Activated T-helper 17 cell treated with anti-CD3 and anti-CD28 coated beads, Interleukin-2, amount 50 U/mL, for 72 hours (primary cell): ENCODE measurements around the gene CSTA. TPM values are rescaled to one million over a fixed set of nuclear protein-coding genes. Genes with fewer than 3 reads are reported as not detected.
"Not testable (repeated sequence)": the region's sequence is repeated elsewhere in the genome, so short reads cannot be mapped to it uniquely, and the experiment has no call there.

Experiments used
- ATAC-seq: fragments of 150-1000 bp; cut with Tn5 transposase; replicated peaks from 2 replicates; pipeline ENCODE4 v1.10.0; 2021; ENCODE audit warnings: mild to moderate bottlenecking, moderate library complexity
- H3K27ac Mint-ChIP-seq: one replicate; pipeline ENCODE4 v1.8.0; 2022; ENCODE audit warnings: mixed read lengths
- H3K27me3 Mint-ChIP-seq: one replicate; pipeline ENCODE4 v1.8.0; 2022; ENCODE audit warnings: mixed read lengths
- H3K36me3 Mint-ChIP-seq: one replicate; pipeline ENCODE4 v1.8.0; 2022; ENCODE audit warnings: low read depth, mild to moderate bottlenecking, mixed read lengths
- H3K4me1 Mint-ChIP-seq: one replicate; pipeline ENCODE4 v1.8.0; 2022; ENCODE audit warnings: mixed read lengths
- H3K4me3 Mint-ChIP-seq: one replicate; pipeline ENCODE4 v1.8.0; 2022; ENCODE audit warnings: mild to moderate bottlenecking, mixed read lengths
- H3K9me3 Mint-ChIP-seq: one replicate; pipeline ENCODE4 v1.8.0; 2022; ENCODE audit warnings: mixed read lengths
- total RNA-seq, 2 donors: library from RNA; stranded (reverse); gene quantifications; one replicate each; pipeline ENCODE4 v1.2.3, GENCODE V29; 2022

The CSTA gene
- total RNA-seq, 2 donors from 2014 or later, result not detected

GRCh38 chr3:122350814-122351418 lies 25.9 kb downstream of the CSTA start:
- H3K27ac Mint-ChIP-seq, result no peak overlapping the region
- peak; percentile 55 for ATAC-seq
- no peaks in the 10 kb centered on the region for H3K36me3 Mint-ChIP-seq
- H3K4me1 Mint-ChIP-seq, result no peaks in the 10 kb centered on the region
- H3K27me3 Mint-ChIP-seq, result no peaks in the 10 kb centered on the region
- no peaks in the 10 kb centered on the region for H3K9me3 Mint-ChIP-seq
- no peak overlapping the region for H3K4me3 Mint-ChIP-seq

GRCh38 chr3:122351612-122352011 lies 26.6 kb downstream of the CSTA start:
- H3K27me3 Mint-ChIP-seq, result no peaks in the 10 kb centered on the region
- no peaks in the 10 kb centered on the region for H3K9me3 Mint-ChIP-seq
- no peak for ATAC-seq
- H3K4me3 Mint-ChIP-seq, result no peak overlapping the region
- H3K27ac Mint-ChIP-seq, result no peak overlapping the region
- no peaks in the 10 kb centered on the region for H3K36me3 Mint-ChIP-seq
- H3K4me1 Mint-ChIP-seq, result no peaks in the 10 kb centered on the region

DNA sequence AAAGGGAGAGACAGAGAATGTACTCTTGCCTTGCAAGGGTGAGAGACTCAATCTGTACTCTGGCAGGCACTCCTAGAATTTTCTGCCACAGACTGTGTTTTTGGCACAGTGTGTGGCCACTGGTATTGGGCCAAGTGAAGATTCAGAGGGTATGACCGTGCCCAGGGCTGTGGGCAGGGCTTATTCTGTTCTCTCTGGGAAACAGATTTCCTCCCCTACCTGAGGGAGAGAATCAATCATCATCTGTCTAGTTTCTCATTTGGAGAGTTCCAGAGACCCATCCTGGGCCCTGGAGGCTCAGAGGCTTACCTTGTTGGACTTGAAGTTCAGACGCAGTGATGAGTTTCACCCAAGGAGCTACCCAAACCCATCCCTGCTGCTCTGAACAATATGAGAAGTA lies 28.2 kb downstream of the CSTA start:
- Mint-ChIP-seq H3K9me3 (no peaks in the 10 kb centered on the region), H3K36me3 (peaks cover 14% of the 10 kb centered on the region), H3K27me3 (no peaks in the 10 kb centered on the region), H3K27ac (no peak overlapping the region), H3K4me3 (no peak overlapping the region), H3K4me1 (no peaks in the 10 kb centered on the region)
- ATAC-seq, result no peak

DNA sequence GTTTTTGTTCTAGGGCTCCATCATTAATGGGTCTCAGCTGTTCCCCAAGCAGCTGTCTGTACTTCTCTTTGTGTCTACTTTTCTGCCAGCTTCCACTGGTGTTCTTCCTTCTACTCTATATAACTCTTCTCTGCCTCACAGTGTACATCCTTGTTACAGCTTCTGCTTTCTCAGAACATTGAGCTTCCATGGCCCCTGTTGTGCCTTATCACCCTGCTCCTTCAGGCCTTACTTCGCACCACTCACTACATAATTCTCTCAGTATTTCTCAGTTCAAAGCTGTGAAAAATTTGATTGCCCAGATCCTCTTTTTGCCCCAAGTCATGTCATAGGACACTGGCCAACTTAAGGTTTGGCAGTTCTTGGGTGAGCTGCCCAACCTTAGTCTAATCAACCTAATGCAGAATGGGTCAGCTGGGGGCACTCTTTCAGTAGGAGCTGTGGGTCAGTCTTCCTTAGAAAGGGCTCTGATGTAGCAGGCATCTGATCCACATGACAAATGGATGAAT lies 28.9 kb downstream of the CSTA start:
- H3K4me3 Mint-ChIP-seq, result no peak overlapping the region
- no peaks in the 10 kb centered on the region for H3K4me1 Mint-ChIP-seq
- no peak overlapping the region for H3K27ac Mint-ChIP-seq
- no peak for ATAC-seq
- no peaks in the 10 kb centered on the region for H3K9me3 Mint-ChIP-seq
- H3K36me3 Mint-ChIP-seq, result peaks cover 21% of the 10 kb centered on the region
- no peaks in the 10 kb centered on the region for H3K27me3 Mint-ChIP-seq

- Mint-ChIP-seq H3K4me3 (no peak overlapping the region), H3K27ac (no peak overlapping the region), H3K27me3 (no peaks in the 10 kb centered on the region), H3K4me1 (no peaks in the 10 kb centered on the region), H3K9me3 (no peaks in the 10 kb centered on the region), H3K36me3 (peaks cover 34% of the 10 kb centered on the region)
- no peak for ATAC-seq
These were observed 30.6 kb downstream of the CSTA start for GRCh38 chr3:122355612-122356011.

DNA sequence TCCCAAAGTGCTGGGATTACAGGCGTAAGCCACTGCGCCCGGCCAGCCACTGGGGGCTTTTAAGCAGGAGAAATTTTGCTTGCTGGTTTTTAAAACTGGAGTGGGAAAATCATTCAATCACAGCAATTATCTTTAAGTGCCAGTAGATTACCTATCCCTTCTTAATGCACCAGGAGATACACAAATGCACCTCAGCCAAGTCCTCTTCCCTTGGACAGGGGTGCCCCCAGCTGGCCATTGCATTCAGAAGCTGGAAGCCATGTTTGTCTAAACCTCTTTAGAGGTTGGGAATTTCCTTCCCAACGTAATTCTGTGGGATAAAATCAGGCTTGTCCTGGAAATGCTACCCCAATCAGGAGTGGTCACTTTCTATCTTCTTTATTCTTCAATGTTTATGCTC lies 31.4 kb downstream of the CSTA start:
- H3K9me3 Mint-ChIP-seq, result no peaks in the 10 kb centered on the region
- no peak overlapping the region for H3K27ac Mint-ChIP-seq
- H3K4me3 Mint-ChIP-seq, result no peak overlapping the region
- H3K4me1 Mint-ChIP-seq, result no peaks in the 10 kb centered on the region
- no peak for ATAC-seq
- H3K27me3 Mint-ChIP-seq, result no peaks in the 10 kb centered on the region
- peaks cover 37% of the 10 kb centered on the region for H3K36me3 Mint-ChIP-seq

GRCh38 chr3:122357828-122358702 lies 33.0 kb downstream of the CSTA start:
- H3K4me3 Mint-ChIP-seq, result no peak overlapping the region
- H3K4me1 Mint-ChIP-seq, result no peaks in the 10 kb centered on the region
- H3K9me3 Mint-ChIP-seq, result no peaks in the 10 kb centered on the region
- peaks cover 54% of the 10 kb centered on the region for H3K36me3 Mint-ChIP-seq
- no peaks in the 10 kb centered on the region for H3K27me3 Mint-ChIP-seq
- H3K27ac Mint-ChIP-seq, result no peak overlapping the region
- ATAC-seq, result no peak

GRCh38 chr3:122358703-122359032 lies 33.6 kb downstream of the CSTA start:
- no peak for ATAC-seq
- Mint-ChIP-seq H3K36me3 (peaks cover 60% of the 10 kb centered on the region), H3K4me1 (no peaks in the 10 kb centered on the region), H3K27me3 (no peaks in the 10 kb centered on the region), H3K27ac (no peak overlapping the region), H3K4me3 (no peak overlapping the region), H3K9me3 (no peaks in the 10 kb centered on the region)

DNA sequence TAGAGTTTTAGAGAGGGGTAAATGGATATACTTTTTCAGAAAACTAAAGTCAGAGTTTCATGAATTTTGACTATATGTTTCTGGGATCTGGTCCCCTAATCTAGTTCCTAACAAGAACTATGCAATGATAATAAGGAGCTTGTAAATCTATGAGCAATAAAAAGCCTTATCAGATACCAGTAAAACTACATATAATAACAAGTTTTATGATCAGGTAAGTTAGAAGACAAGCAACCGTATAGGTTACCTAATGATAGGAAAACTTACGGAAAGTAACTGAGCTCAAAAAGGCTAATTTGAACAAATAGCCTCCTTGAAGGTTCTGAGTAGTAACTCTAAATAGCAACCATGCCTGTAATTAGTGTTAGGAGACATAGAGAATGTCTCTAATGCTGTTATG lies 37.0 kb downstream of the CSTA start:
- H3K4me3 Mint-ChIP-seq, result no peak overlapping the region
- H3K4me1 Mint-ChIP-seq, result peaks cover 11% of the 10 kb centered on the region
- no peaks in the 10 kb centered on the region for H3K9me3 Mint-ChIP-seq
- H3K36me3 Mint-ChIP-seq, result peaks cover 91% of the 10 kb centered on the region
- no peaks in the 10 kb centered on the region for H3K27me3 Mint-ChIP-seq
- no peak overlapping the region for H3K27ac Mint-ChIP-seq
- ATAC-seq, result no peak

GRCh38 chr3:122364490-122364889 lies 39.4 kb downstream of the CSTA start:
- peak; percentile 33 for ATAC-seq
- peak overlapping the region; percentile 92 for H3K27ac Mint-ChIP-seq
- H3K4me1 Mint-ChIP-seq, result peaks cover 17% of the 10 kb centered on the region
- H3K9me3 Mint-ChIP-seq, result no peaks in the 10 kb centered on the region
- H3K36me3 Mint-ChIP-seq, result peaks cover 93% of the 10 kb centered on the region
- no peaks in the 10 kb centered on the region for H3K27me3 Mint-ChIP-seq
- peak overlapping the region; percentile 59 for H3K4me3 Mint-ChIP-seq

GRCh38 chr3:122365073-122365472 lies 40.0 kb downstream of the CSTA start:
- Mint-ChIP-seq H3K9me3 (no peaks in the 10 kb centered on the region), H3K27ac (peak overlapping the region; percentile 92), H3K4me1 (peaks cover 17% of the 10 kb centered on the region), H3K4me3 (peak overlapping the region; percentile 59), H3K36me3 (peaks cover 95% of the 10 kb centered on the region), H3K27me3 (no peaks in the 10 kb centered on the region)
- peak; percentile 78 for ATAC-seq

GRCh38 chr3:122365582-122366378 lies 40.7 kb downstream of the CSTA start:
- H3K9me3 Mint-ChIP-seq, H3K27me3 Mint-ChIP-seq: not testable (repeated sequence)
- Mint-ChIP-seq H3K4me1 (peaks cover 17% of the 10 kb centered on the region), H3K36me3 (peaks cover 97% of the 10 kb centered on the region), H3K4me3 (peak overlapping the region; percentile 59), H3K27ac (peak overlapping the region; percentile 92)
- peak; percentile 84 for ATAC-seq

- Mint-ChIP-seq H3K9me3 (no peaks in the 10 kb centered on the region), H3K4me1 (peaks cover 17% of the 10 kb centered on the region), H3K4me3 (peak overlapping the region; percentile 59), H3K27ac (peak overlapping the region; percentile 92), H3K27me3 (no peaks in the 10 kb centered on the region), H3K36me3 (peaks cover 100% of the 10 kb centered on the region)
- ATAC-seq, result peak; percentile 62
These were observed 41.3 kb downstream of the CSTA start for GRCh38 chr3:122366379-122366749.

- Mint-ChIP-seq H3K36me3 (peaks cover 74% of the 10 kb centered on the region), H3K4me3 (no peak overlapping the region), H3K9me3 (no peaks in the 10 kb centered on the region), H3K27ac (peak overlapping the region; percentile 3), H3K4me1 (peaks cover 4% of the 10 kb centered on the region), H3K27me3 (no peaks in the 10 kb centered on the region)
- no peak for ATAC-seq
These were observed 49.0 kb downstream of the CSTA start for GRCh38 chr3:122374034-122374433.
